ENCODE results near the gene BAIAP3. TPM values are rescaled to one million over a fixed set of nuclear protein-coding genes. Genes with fewer than 3 reads are reported as not detected.

Gene BAIAP3, protein sequence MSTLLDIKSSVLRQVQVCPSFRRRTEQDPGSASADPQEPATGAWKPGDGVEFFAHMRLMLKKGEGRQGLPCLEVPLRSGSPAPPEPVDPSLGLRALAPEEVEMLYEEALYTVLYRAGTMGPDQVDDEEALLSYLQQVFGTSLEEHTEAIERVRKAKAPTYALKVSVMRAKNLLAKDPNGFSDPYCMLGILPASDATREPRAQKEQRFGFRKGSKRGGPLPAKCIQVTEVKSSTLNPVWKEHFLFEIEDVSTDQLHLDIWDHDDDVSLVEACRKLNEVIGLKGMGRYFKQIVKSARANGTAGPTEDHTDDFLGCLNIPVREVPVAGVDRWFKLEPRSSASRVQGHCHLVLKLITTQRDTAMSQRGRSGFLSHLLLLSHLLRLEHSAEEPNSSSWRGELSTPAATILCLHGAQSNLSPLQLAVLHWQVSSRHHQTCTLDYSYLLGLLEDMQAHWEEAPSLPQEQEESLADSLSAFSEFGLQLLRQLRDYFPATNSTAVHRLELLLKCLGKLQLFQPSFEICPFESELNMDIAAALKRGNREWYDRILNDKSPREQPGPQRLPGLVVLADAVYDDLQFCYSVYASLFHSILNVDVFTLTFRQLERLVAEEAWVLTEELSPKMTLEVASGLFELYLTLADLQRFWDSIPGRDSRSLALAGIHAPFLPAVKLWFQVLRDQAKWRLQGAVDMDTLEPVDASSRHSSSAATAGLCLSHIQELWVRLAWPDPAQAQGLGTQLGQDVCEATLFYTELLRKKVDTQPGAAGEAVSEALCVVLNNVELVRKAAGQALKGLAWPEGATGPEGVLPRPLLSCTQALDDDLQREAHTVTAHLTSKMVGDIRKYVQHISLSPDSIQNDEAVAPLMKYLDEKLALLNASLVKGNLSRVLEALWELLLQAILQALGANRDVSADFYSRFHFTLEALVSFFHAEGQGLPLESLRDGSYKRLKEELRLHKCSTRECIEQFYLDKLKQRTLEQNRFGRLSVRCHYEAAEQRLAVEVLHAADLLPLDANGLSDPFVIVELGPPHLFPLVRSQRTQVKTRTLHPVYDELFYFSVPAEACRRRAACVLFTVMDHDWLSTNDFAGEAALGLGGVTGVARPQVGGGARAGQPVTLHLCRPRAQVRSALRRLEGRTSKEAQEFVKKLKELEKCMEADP
- total RNA-seq (10 to 100 TPM in 2 of 7 donors, 1 to 10 TPM in 5; 5.0 to 15.7 (median 6.7) TPM), polyA plus RNA-seq (1 to 10 TPM; 2.7 to 7.3 (median 3.0) TPM)
- long read RNA-seq, donor 1 = 0 reads
- long read RNA-seq, donor 2 = 0 reads

- peaks cover 0 to 9% (median 7%) of the 10 kb centered on the region in 8 donors for H3K9me3 ChIP-seq
- peaks cover 27 to 70% (median 53%) of the 10 kb centered on the region in 6 donors for H3K4me1 ChIP-seq
- peaks cover 13 to 83% (median 47%) of the 10 kb centered on the region in 7 donors for H3K27me3 ChIP-seq (replicated peaks in 1 of 7)
- TF ChIP-seq POLR2A (IDR thresholded peaks at IDR 0.05) (no peak), POLR2AphosphoS5 (IDR thresholded peaks at IDR 0.05) (peak; percentile 73 to 78 (median 77))
- no peaks in the 10 kb centered on the region for H3K36me3 ChIP-seq
- peak within 1 kb of the TSS; percentile 16 to 78 (median 44) for H3K4me3 ChIP-seq
- WGBS, 5 donors = 2 to 8% (median 5%) methylated on average over 7 to 83 of the region's 83 CpGs
- intact Hi-C loops (cut with DNase I; ENCODE audit: low total_unique reads) = no loop called here
- peak; percentile 88 for DNase-seq
- H3K27ac ChIP-seq = peak within 1 kb of the TSS in 7 of 8 donors; percentile 2 to 81 (median 71)
Observed at GRCh38 chr16:1333149-1333812, at the start of gene BAIAP3. TSS of gene BAIAP3 (plus strand) at chr16:1333645. CDS start at chr16:1338550, 4,905 bp downstream.

GRCh38 chr16:1283996-1284616 is 49.3 kb upstream of the BAIAP3 start:
- intact Hi-C loops (cut with DNase I; ENCODE audit: low total_unique reads) = no loop called here
- Histone ChIP-seq H3K27ac (no peak overlapping the region), H3K27me3 (replicated peaks in 1 of 7) (peaks cover 0 to 79% (median 34%) of the 10 kb centered on the region in 7 donors)

DNA sequence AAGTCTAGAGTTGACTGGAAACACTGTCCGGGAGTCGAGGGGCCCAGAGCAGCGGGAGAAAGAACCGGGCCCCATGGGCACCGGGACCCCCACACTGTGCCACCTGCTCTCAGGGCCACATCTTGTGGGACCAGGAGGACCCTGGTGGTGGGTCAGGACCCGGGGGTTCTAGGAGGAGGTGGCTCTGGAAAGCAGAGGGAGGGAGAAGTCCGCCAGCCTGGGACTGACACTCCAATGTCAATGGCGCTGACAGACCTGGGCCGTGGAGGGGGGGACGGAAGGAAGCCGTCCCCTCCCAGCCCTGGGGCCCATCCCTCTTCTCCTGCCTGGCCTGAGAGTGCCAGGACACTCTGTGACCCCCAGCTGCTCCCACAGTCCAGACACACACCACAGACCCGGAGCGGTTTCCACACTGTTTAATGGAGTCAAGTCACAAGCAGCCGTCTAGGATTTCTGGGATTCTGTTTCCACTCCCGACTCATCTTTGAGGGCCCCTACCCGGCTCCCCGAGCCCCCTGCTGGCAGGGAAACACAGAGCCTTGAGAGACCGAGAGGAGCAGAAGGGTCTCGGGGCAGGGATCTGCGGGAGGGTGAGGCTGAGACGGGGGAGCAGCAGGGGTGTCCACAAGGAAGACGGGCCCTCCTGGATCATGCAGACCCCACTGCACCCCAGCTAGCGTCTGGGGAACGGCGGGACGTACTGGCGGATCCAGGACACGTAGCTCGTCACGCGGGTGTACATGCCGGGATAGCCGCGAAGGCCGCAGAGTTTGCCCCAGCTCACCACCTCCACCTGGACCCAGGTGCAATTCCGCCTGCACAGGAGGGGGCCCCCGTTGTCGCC is 47.6 kb upstream of the BAIAP3 start:
- Histone ChIP-seq H3K9me3 (no peaks in the 10 kb centered on the region), H3K4me1 (peaks cover 0 to 34% (median 11%) of the 10 kb centered on the region in 6 donors), H3K27me3 (replicated peaks in 1 of 7) (peaks cover 0 to 83% (median 46%) of the 10 kb centered on the region in 7 donors), H3K27ac (no peak overlapping the region), H3K36me3 (no peaks in the 10 kb centered on the region), H3K4me3 (no peak overlapping the region)
- DNase-seq = no peak
- intact Hi-C loops (cut with DNase I; ENCODE audit: low total_unique reads) = no loop called here
- 72 to 76% (median 74%) methylated on average over 32 to 38 of the region's 38 CpGs for WGBS, 5 donors
- TF ChIP-seq POLR2A (IDR thresholded peaks at IDR 0.05) = no peak
- no peak for TF ChIP-seq CTCF (IDR thresholded peaks at IDR 0.05 in 8 of 11, conservative IDR thresholded peaks at IDR 0.05 in 3 of 11)
- no peak for TF ChIP-seq POLR2AphosphoS5 (IDR thresholded peaks at IDR 0.05)

More at GRCh38 chr16:1283996-1284616, 49.3 kb upstream of the BAIAP3 start:
- peaks cover 0 to 24% (median 5%) of the 10 kb centered on the region in 6 donors for H3K4me1 ChIP-seq
- H3K9me3 ChIP-seq = no peaks in the 10 kb centered on the region
- TF ChIP-seq POLR2AphosphoS5 (IDR thresholded peaks at IDR 0.05) (no peak), CTCF (IDR thresholded peaks at IDR 0.05 in 8 of 11, conservative IDR thresholded peaks at IDR 0.05 in 3 of 11) (no peak), POLR2A (IDR thresholded peaks at IDR 0.05) (no peak)
- H3K36me3 ChIP-seq = no peaks in the 10 kb centered on the region
- WGBS, 5 donors = 72 to 83% (median 79%) methylated on average over 13 to 16 of the region's 16 CpGs
- DNase-seq = no peak
- H3K4me3 ChIP-seq = no peak overlapping the region
